WI38 (cell line): ENCODE data around the gene DPP10.
"Not testable (repeated sequence)": the region's sequence is repeated elsewhere in the genome, so short reads cannot be mapped to it uniquely, and the experiment has no call there.

Source experiments
- H3K4me3 ChIP-seq: 2 replicates; pipeline ENCODE4 v1.5.1; 2011; ENCODE audit warnings: low read depth, mild to moderate bottlenecking, control low read depth, low read length
- TF ChIP-seq, protein P1 (sequence below): IDR thresholded peaks from 2 replicates; pipeline ENCODE4 v1.5.1; 2012; ENCODE audit warnings: low read depth, mild to moderate bottlenecking, control low read depth, low read length

The DPP10 gene

GRCh38 chr2:115077626-115078025, 635.2 kb downstream of the DPP10 start:
- TF ChIP-seq, protein P1, sequence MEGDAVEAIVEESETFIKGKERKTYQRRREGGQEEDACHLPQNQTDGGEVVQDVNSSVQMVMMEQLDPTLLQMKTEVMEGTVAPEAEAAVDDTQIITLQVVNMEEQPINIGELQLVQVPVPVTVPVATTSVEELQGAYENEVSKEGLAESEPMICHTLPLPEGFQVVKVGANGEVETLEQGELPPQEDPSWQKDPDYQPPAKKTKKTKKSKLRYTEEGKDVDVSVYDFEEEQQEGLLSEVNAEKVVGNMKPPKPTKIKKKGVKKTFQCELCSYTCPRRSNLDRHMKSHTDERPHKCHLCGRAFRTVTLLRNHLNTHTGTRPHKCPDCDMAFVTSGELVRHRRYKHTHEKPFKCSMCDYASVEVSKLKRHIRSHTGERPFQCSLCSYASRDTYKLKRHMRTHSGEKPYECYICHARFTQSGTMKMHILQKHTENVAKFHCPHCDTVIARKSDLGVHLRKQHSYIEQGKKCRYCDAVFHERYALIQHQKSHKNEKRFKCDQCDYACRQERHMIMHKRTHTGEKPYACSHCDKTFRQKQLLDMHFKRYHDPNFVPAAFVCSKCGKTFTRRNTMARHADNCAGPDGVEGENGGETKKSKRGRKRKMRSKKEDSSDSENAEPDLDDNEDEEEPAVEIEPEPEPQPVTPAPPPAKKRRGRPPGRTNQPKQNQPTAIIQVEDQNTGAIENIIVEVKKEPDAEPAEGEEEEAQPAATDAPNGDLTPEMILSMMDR: no peak
- no peak overlapping the region for H3K4me3 ChIP-seq

- TF ChIP-seq, protein P1: no peak
- no peak overlapping the region for H3K4me3 ChIP-seq
Measured at GRCh38 chr2:115083225-115083624, 640.8 kb downstream of the DPP10 start.

DNA sequence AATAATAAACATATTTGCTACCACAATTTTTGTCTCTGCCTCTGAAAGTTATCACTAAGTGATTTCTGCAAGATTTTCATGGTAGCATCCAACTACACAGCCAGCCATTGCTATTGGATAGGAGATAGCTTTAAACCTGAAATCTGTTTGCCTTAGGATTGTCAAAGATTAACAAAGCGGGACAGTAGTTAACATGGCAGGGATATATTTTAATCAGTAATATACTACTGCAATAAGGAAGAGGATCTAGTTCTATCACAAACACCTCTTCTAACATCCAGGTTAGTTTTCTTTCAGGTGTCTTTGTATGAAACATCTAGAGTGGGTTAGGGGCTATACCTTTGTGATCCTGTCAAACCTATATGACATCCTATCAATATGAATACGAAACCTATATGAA, 641.3 kb downstream of the DPP10 start:
- H3K4me3 ChIP-seq: no peak overlapping the region
- TF ChIP-seq, protein P1: no peak

DNA sequence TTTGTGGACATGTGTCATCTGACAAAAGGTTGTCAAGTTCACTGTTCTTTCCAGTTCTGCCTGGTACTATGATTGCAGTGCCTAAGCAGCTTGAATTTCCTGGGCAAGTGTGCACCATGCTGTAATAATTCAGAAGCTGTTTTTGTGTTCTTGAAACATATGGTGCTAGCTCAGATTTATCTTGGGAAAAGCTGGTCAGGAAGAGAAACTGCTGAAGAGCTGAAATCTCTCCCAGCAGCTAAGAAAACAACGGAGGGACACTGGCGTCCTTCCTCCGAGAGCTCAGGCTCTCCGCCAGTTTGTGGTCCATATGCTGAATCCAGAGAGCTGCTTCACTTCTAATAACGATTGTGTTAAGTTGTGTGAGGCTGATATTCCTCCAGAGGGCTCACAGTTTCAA, 642.0 kb downstream of the DPP10 start:
- TF ChIP-seq, protein P1: no peak
- no peak overlapping the region for H3K4me3 ChIP-seq

DNA sequence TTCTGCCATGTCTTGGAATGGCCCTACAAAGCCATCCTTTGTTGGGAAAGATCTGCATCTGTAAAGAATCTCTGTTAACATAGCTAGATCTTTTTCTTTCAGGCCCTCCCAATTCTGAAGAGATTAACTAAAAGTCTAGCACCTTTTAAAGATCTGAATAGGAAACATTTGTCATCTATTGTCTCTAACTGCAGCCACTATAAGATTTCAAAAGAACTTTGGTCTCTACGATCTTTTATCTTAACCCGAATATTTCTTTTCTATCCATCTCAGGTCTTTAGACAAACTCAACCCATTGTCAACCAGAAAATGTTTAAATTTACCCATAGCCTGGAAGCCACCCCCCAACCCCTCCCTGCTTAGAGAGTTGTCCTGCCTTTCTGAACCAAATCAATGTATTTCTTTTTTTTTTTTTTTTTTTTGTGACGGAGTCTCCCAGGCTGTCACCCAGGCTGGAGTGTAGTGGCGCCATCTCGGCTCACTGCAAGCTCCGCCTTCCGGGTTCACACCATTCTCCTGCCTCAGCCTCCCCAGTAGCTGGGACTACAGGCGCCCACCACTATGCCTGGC, 643.7 kb downstream of the DPP10 start:
- H3K4me3 ChIP-seq: not testable (repeated sequence)

- TF ChIP-seq, protein P1: no peak
- H3K4me3 ChIP-seq: no peak overlapping the region
Measured at GRCh38 chr2:115094441-115094840, 652.0 kb downstream of the DPP10 start.

DNA sequence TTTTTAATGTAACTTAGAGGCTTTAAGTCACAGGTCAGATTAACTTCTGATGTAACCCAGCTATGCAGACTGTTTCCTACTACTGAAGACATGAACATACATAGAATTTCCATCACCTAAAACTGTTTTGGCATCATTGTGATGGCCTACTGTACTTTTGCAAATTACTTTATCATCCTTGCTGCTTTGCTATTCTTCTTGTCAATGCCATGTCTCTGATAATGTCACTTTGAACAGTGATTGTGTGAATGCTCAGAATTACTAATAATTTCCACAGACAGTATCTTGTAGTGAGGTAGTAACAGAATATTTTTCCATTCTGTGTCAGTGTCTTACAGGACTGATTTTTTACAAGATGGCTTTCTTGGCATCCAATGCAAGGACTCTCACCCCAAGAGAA, 663.5 kb downstream of the DPP10 start:
- TF ChIP-seq, protein P1: no peak
- H3K4me3 ChIP-seq: no peak overlapping the region

GRCh38 chr2:115115135-115115534, 672.7 kb downstream of the DPP10 start:
- TF ChIP-seq, protein P1: no peak
- H3K4me3 ChIP-seq: no peak overlapping the region
